OCI-LY7 (cell line): Measurements from ENCODE around the gene LONRF2. TPM values are rescaled to one million over a fixed set of nuclear protein-coding genes. Genes with fewer than 3 reads are reported as not detected.
"Not testable (repeated sequence)": the region's sequence is repeated elsewhere in the genome, so short reads cannot be mapped to it uniquely, and the experiment has no call there.

Source experiments
- BruUV-seq: library from RNA; stranded (reverse); fragments of 400-500 nt; replicated peaks from 2 replicates; lab custom pipeline; 2021; lab: Mats Ljungman, UMichigan
- CTCF ChIA-PET: fragments of 300-600 bp; sonication (Branson Sonifier 250); formaldehyde crosslinking; loops from one replicate; lab custom pipeline; 2022; ENCODE audit warnings: antibody characterized with exemption; ENCODE audit not compliant: unreplicated experiment; lab: Charles Lee
- POLR2A ChIA-PET: fragments of 300-600 bp; sonication (Branson Sonifier 250); formaldehyde crosslinking; loops from one replicate; lab custom pipeline; 2022; ENCODE audit warnings: antibody characterized with exemption; lab: Charles Lee
- DNase-seq: peaks from one replicate; pipeline ENCODE4 v3.0.0-alpha.2; 2015; ENCODE audit warnings: low spot score
- H2AFZ ChIP-seq: fragments of 200-600 bp; sonication (generic), shearing (Covaris generic); 2 replicates; pipeline ENCODE4 v1.6.1; 2014; ENCODE audit warnings: mild to moderate bottlenecking, antibody characterized with exemption, low read length, moderate library complexity
- H3K27ac ChIP-seq: fragments of 200-600 bp; sonication (generic); 2 replicates; pipeline ENCODE4 v1.5.1; 2014; ENCODE audit warnings: mixed run types, low read depth, mild to moderate bottlenecking, moderate library complexity, low read length, inconsistent platforms; ENCODE audit not compliant: poor library complexity, severe bottlenecking
- H3K36me3 ChIP-seq: fragments of 200-600 bp; sonication (generic); 2 replicates; pipeline ENCODE4 v1.6.1; 2014; ENCODE audit warnings: mild to moderate bottlenecking, antibody characterized with exemption, low read length, moderate library complexity, mixed read lengths; ENCODE audit not compliant: insufficient read depth
- H3K4me1 ChIP-seq: fragments of 200-600 bp; sonication (generic); 2 replicates; pipeline ENCODE4 v1.5.1; 2014; ENCODE audit warnings: mild to moderate bottlenecking, low read length; ENCODE audit not compliant: insufficient read depth, poor library complexity, severe bottlenecking
- H3K4me2 ChIP-seq: fragments of 200-600 bp; sonication (generic); 2 replicates; pipeline ENCODE4 v1.6.1; 2014; ENCODE audit warnings: mild to moderate bottlenecking, low read length
- H3K4me3 ChIP-seq: fragments of 200-600 bp; sonication (generic); 2 replicates; pipeline ENCODE4 v1.5.1; 2014; ENCODE audit warnings: mild to moderate bottlenecking, low read depth, low read length; ENCODE audit not compliant: poor library complexity, severe bottlenecking
- H3K79me2 ChIP-seq: fragments of 200-600 bp; sonication (generic); 2 replicates; pipeline ENCODE4 v1.6.1; 2016; ENCODE audit warnings: low read depth, mild to moderate bottlenecking, low read length, moderate library complexity, mixed read lengths; ENCODE audit not compliant: insufficient read depth
- H3K9me2 ChIP-seq: fragments of 200-600 bp; sonication (generic); 2 replicates; pipeline ENCODE4 v1.6.1; 2016; ENCODE audit warnings: mild to moderate bottlenecking, low read length, mixed read lengths; ENCODE audit not compliant: insufficient read depth
- H3K9me3 ChIP-seq: fragments of 200-600 bp; sonication (generic); 2 replicates; pipeline ENCODE4 v1.6.1; 2014; ENCODE audit warnings: mild to moderate bottlenecking, mixed run types, low read length, mixed read lengths
- H4K20me1 ChIP-seq: fragments of 200-600 bp; sonication (generic); 2 replicates; pipeline ENCODE4 v1.6.1; 2014; ENCODE audit warnings: mild to moderate bottlenecking, antibody characterized with exemption, low read length, moderate library complexity, mixed read lengths; ENCODE audit not compliant: insufficient read depth
- EZH2phosphoT487 ChIP-seq: fragments of 200-600 bp; sonication (generic); IDR thresholded peaks from 2 replicates; pipeline ENCODE4 v1.6.1; 2018; ENCODE audit warnings: low read depth, borderline replicate concordance, mild to moderate bottlenecking, mixed run types, antibody characterized with exemption, low read length, moderate library complexity, mixed read lengths
- intact Hi-C: fragments of 100-400 bp; cut with micrococcal nuclease; formaldehyde crosslinking; loops from one replicate; pipeline ENCODE4 v1.10.0; 2022; ENCODE audit not compliant: unreplicated experiment
- total RNA-seq, 2 experiments: library from RNA; depleted of rRNA in 1 of 2; stranded (reverse); fragments of >200 nt in 1 of 2; shearing (Covaris generic) in 1 of 2; gene quantifications; 2 replicates each; pipeline ENCODE4 v1.2.3, GENCODE V29; 2014 to 2022
- TF ChIP-seq, protein P1 (sequence below): fragments of 200-600 bp; sonication (generic); conservative IDR thresholded peaks from 2 replicates; pipeline ENCODE4 v1.5.1; 2014; ENCODE audit warnings: mild to moderate bottlenecking, antibody characterized with exemption, low read length, moderate library complexity, mixed read lengths

The LONRF2 gene
- total RNA-seq, 2 experiments from 2014 or later = not detected

DNA sequence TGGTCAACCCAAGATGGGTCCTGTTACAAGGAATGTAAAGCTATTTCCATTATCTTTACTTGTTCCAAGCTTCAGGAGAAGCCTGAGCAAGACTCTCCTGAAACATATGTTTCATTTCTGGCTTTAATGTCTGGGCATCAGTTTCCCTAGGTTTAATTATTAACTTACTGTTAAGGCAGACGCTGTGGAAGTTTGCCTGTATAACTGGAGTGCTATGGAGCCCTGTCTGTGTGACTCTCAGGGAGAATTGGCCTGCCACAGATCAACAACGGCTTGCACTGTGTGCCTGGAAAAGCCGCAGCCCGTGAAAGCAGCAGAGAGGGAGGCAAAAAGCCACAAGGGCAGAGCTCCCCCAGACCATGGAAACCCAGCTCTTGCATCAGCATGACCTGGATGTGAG is 22.1 kb upstream of the LONRF2 start:
- no peak overlapping the region for H3K27ac ChIP-seq
- no peak overlapping the region for H3K4me3 ChIP-seq
- H3K9me3 ChIP-seq = no peaks in the 10 kb centered on the region
- no peak for TF ChIP-seq EZH2phosphoT487
- TF ChIP-seq, protein P1, sequence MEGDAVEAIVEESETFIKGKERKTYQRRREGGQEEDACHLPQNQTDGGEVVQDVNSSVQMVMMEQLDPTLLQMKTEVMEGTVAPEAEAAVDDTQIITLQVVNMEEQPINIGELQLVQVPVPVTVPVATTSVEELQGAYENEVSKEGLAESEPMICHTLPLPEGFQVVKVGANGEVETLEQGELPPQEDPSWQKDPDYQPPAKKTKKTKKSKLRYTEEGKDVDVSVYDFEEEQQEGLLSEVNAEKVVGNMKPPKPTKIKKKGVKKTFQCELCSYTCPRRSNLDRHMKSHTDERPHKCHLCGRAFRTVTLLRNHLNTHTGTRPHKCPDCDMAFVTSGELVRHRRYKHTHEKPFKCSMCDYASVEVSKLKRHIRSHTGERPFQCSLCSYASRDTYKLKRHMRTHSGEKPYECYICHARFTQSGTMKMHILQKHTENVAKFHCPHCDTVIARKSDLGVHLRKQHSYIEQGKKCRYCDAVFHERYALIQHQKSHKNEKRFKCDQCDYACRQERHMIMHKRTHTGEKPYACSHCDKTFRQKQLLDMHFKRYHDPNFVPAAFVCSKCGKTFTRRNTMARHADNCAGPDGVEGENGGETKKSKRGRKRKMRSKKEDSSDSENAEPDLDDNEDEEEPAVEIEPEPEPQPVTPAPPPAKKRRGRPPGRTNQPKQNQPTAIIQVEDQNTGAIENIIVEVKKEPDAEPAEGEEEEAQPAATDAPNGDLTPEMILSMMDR = no peak
- intact Hi-C loops = no loop called here
- H3K9me2 ChIP-seq = no peaks in the 10 kb centered on the region
- no peak overlapping the region for H3K4me2 ChIP-seq
- no peaks in the 10 kb centered on the region for H3K79me2 ChIP-seq
- no peaks in the 10 kb centered on the region for H4K20me1 ChIP-seq
- H3K36me3 ChIP-seq = no peaks in the 10 kb centered on the region
- CTCF ChIA-PET = no interaction called here
- H3K4me1 ChIP-seq = no peaks in the 10 kb centered on the region
- POLR2A ChIA-PET = no interaction called here
- H2AFZ ChIP-seq = no peak overlapping the region
- BruUV-seq = no TSS peak
- DNase-seq = no peak

DNA sequence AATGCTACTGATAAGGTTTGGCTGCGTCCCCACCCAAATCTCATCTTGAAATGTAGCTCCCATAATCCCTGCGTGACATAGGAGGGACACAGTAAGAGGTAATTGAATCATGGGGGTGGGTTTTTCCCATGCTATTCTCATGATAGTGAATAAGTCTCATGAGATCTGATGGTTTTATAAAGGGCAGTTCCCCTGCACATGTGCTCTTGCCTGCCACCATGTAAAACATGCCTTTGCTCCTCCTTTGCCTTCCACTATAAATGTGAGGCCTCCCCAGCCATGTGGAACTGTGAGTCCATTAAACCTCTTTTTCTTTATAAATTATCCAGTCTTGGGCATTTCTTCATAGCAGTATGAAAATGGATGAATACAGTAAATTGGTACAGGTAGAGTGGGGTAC is 20.2 kb upstream of the LONRF2 start:
- H3K4me3 ChIP-seq, H3K4me2 ChIP-seq, DNase-seq, CTCF ChIA-PET, POLR2A ChIA-PET, H3K27ac ChIP-seq, H3K79me2 ChIP-seq, intact Hi-C loops, H3K36me3 ChIP-seq, H4K20me1 ChIP-seq, H3K9me3 ChIP-seq, H3K4me1 ChIP-seq, BruUV-seq, H2AFZ ChIP-seq, H3K9me2 ChIP-seq: not testable (repeated sequence)

DNA sequence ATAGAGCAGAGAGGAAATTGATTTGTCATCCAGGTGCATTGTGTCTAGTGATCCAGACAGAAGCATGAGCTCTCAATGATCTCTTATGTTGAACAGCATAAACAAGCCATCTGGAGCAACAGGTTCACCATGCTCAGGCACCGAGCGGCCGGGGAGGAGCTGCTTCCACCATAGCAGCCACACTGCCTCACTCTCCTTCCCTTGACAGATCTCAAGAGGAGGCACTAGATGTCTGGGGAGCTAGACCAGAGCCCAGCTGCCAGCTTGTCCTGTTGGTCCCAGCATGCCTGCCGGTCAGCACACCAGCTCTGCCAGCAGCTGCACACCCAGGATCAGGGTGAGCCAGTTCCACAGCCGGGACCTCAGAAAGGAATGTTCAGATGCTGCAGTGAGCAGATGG is 17.5 kb upstream of the LONRF2 start:
- ChIA-PET CTCF (interaction anchor here (0.6 kb wide), 1 partner anchor 33 kb away, joined by 3 read pairs; no protein-coding TSS in a partner anchor), POLR2A (no interaction called here)
- no peaks in the 10 kb centered on the region for H4K20me1 ChIP-seq
- no peak overlapping the region for H3K4me3 ChIP-seq
- no peaks in the 10 kb centered on the region for H3K9me3 ChIP-seq
- intact Hi-C loops = no loop called here
- no peak overlapping the region for H2AFZ ChIP-seq
- H3K27ac ChIP-seq = no peak overlapping the region
- TF ChIP-seq EZH2phosphoT487 = no peak
- TF ChIP-seq, protein P1 = no peak
- no TSS peak for BruUV-seq
- H3K79me2 ChIP-seq = no peaks in the 10 kb centered on the region
- no peaks in the 10 kb centered on the region for H3K36me3 ChIP-seq
- H3K4me2 ChIP-seq = no peak overlapping the region
- no peaks in the 10 kb centered on the region for H3K4me1 ChIP-seq
- H3K9me2 ChIP-seq = no peaks in the 10 kb centered on the region
- DNase-seq = no peak
